Hematopoietic multipotent progenitor cell treated with erythropoietin and hydrocortisone succinate and interleukin-3 and kit ligand, for 6 days (in vitro differentiated cells): Measurements from ENCODE around the gene LBHD1.

Experiments
- DNase-seq: peaks from one replicate; pipeline ENCODE4 v3.0.0-alpha.2; 2015

The LBHD1 gene

GRCh38 chr11:62613291-62613778 lies 58.7 kb downstream of the LBHD1 start:
- no peak for DNase-seq
